ENCODE data around the gene TICAM2.

Gene TICAM2

DNA sequence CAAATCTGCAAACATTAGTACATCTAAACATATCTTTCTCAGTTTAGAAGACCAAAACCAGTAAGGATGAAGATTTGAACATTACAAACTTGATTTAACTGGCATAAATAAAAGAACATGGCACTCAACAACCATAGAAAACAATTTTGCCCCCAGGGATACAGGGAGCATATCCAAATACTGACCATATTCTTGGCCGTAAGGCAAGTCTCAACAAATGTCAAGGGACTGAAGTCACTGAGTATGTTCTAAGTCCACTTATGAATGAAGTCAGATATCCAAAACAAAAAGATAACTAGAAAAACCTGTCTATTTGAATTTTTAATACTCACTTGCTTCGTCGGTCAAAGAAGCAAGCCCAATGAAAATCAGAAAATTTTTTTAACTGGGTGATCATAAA, 71.9 kb downstream of the TICAM2 start:
- no peak for DNase-seq

All from GDM1 (cell line).